ENCODE measurements around the gene GPHA2. TPM values are rescaled to one million over a fixed set of nuclear protein-coding genes. Genes with fewer than 3 reads are reported as not detected.

GPHA2 gene
- total and polyA plus RNA-seq, 2 of the 13 experiments (the other 11 are each of a cell fraction or from before 2014, with no cell fraction given) = 13.0 to 19.1 TPM

DNA sequence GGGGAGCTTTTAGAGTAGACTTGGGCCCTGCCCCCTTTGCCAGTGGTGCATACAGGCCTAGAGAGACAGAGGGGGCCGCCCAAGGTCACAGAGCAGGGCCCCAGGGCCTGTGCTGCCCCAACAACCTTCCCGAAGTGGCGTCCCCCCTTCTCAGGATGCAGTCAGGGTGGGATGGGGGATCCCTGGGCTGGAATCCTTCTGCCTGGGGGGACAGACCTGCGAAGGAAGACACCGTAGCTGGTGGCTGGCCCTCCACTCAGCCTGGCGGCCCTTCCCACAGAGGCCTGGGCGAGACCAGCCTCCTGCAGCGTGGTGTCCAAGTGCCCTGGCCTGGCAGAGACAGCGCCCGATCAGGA, 42.9 kb downstream of the GPHA2 start (continued):
- TF ChIP-seq, protein P1, sequence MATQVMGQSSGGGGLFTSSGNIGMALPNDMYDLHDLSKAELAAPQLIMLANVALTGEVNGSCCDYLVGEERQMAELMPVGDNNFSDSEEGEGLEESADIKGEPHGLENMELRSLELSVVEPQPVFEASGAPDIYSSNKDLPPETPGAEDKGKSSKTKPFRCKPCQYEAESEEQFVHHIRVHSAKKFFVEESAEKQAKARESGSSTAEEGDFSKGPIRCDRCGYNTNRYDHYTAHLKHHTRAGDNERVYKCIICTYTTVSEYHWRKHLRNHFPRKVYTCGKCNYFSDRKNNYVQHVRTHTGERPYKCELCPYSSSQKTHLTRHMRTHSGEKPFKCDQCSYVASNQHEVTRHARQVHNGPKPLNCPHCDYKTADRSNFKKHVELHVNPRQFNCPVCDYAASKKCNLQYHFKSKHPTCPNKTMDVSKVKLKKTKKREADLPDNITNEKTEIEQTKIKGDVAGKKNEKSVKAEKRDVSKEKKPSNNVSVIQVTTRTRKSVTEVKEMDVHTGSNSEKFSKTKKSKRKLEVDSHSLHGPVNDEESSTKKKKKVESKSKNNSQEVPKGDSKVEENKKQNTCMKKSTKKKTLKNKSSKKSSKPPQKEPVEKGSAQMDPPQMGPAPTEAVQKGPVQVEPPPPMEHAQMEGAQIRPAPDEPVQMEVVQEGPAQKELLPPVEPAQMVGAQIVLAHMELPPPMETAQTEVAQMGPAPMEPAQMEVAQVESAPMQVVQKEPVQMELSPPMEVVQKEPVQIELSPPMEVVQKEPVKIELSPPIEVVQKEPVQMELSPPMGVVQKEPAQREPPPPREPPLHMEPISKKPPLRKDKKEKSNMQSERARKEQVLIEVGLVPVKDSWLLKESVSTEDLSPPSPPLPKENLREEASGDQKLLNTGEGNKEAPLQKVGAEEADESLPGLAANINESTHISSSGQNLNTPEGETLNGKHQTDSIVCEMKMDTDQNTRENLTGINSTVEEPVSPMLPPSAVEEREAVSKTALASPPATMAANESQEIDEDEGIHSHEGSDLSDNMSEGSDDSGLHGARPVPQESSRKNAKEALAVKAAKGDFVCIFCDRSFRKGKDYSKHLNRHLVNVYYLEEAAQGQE (IDR thresholded peaks at IDR 0.05; ENCODE audit: borderline replicate concordance in 1 of 2, low read depth in 1 of 2, low read length in 2 of 2) = peak in 1 of 2 experiments; percentile 4; a peak in 1 of 4 replicates
- TF ChIP-seq HHEX (CRISPR knock-in tag; IDR thresholded peaks at IDR 0.05) (no peak), TCF12 (IDR thresholded peaks at IDR 0.05) (no peak), TCF12 (CRISPR knock-in tag; IDR thresholded peaks at IDR 0.05) (no peak; the same call in 1 of the 2 replicates), ZFP36L1 (CRISPR knock-in tag; IDR thresholded peaks at IDR 0.05) (no peak), SP140L (CRISPR knock-in tag; IDR thresholded peaks at IDR 0.05; ENCODE audit: borderline replicate concordance) (no peak), GFI1 (CRISPR knock-in tag; IDR thresholded peaks at IDR 0.05; ENCODE audit: borderline replicate concordance) (no peak), KLF16 (CRISPR knock-in tag; IDR thresholded peaks at IDR 0.05) (no peak), MTA3 (CRISPR knock-in tag; IDR thresholded peaks at IDR 0.05) (no peak), NFKB2 (CRISPR knock-in tag; IDR thresholded peaks at IDR 0.05; ENCODE audit: borderline replicate concordance) (no peak), RFXAP (CRISPR knock-in tag; IDR thresholded peaks at IDR 0.05; ENCODE audit: borderline replicate concordance) (no peak), AGO2 (optimal IDR thresholded peaks at IDR 0.05; ENCODE audit: low read depth, low read length) (peak; percentile 55), ZNF615 (CRISPR knock-in tag; IDR thresholded peaks at IDR 0.05; ENCODE audit: borderline replicate concordance) (no peak), GATAD1 (CRISPR knock-in tag; IDR thresholded peaks at IDR 0.05) (no peak), GABPA (IDR thresholded peaks at IDR 0.05; ENCODE audit: low read depth, low read length) (no peak), GABPA (CRISPR knock-in tag; IDR thresholded peaks at IDR 0.05; ENCODE audit: low read depth) (no peak), ZNF564 (CRISPR knock-in tag; IDR thresholded peaks at IDR 0.05) (no peak), ATF1 (CRISPR knock-in tag; IDR thresholded peaks at IDR 0.05) (no peak), PAF1 (CRISPR knock-in tag; IDR thresholded peaks at IDR 0.05) (no peak), ZNF792 (CRISPR knock-in tag; IDR thresholded peaks at IDR 0.05) (no peak)
- TF ChIP-seq, protein P2, sequence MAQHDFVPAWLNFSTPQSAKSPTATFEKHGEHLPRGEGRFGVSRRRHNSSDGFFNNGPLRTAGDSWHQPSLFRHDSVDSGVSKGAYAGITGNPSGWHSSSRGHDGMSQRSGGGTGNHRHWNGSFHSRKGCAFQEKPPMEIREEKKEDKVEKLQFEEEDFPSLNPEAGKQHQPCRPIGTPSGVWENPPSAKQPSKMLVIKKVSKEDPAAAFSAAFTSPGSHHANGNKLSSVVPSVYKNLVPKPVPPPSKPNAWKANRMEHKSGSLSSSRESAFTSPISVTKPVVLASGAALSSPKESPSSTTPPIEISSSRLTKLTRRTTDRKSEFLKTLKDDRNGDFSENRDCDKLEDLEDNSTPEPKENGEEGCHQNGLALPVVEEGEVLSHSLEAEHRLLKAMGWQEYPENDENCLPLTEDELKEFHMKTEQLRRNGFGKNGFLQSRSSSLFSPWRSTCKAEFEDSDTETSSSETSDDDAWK (CRISPR knock-in tag; IDR thresholded peaks at IDR 0.05) = no peak
- TF ChIP-seq, protein P3, sequence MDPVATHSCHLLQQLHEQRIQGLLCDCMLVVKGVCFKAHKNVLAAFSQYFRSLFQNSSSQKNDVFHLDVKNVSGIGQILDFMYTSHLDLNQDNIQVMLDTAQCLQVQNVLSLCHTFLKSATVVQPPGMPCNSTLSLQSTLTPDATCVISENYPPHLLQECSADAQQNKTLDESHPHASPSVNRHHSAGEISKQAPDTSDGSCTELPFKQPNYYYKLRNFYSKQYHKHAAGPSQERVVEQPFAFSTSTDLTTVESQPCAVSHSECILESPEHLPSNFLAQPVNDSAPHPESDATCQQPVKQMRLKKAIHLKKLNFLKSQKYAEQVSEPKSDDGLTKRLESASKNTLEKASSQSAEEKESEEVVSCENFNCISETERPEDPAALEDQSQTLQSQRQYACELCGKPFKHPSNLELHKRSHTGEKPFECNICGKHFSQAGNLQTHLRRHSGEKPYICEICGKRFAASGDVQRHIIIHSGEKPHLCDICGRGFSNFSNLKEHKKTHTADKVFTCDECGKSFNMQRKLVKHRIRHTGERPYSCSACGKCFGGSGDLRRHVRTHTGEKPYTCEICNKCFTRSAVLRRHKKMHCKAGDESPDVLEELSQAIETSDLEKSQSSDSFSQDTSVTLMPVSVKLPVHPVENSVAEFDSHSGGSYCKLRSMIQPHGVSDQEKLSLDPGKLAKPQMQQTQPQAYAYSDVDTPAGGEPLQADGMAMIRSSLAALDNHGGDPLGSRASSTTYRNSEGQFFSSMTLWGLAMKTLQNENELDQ (CRISPR knock-in tag; IDR thresholded peaks at IDR 0.05; ENCODE audit: borderline replicate concordance) = no peak
- TF ChIP-seq, protein P4, sequence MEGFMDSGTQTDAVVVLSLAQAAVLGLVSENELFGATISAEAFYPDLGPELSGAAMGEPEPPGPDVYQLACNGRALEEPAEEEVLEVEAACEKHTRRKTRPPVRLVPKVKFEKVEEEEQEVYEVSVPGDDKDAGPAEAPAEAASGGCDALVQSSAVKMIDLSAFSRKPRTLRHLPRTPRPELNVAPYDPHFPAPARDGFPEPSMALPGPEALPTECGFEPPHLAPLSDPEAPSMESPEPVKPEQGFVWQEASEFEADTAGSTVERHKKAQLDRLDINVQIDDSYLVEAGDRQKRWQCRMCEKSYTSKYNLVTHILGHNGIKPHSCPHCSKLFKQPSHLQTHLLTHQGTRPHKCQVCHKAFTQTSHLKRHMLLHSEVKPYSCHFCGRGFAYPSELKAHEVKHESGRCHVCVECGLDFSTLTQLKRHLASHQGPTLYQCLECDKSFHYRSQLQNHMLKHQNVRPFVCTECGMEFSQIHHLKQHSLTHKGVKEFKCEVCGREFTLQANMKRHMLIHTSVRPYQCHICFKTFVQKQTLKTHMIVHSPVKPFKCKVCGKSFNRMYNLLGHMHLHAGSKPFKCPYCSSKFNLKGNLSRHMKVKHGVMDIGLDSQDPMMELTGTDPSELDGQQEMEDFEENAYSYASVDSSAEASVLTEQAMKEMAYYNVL (CRISPR knock-in tag; IDR thresholded peaks at IDR 0.05; ENCODE audit: borderline replicate concordance) = no peak

Measured in HepG2 (cell line).